GM13976 (cell line): ENCODE data around the gene PRMT7.

Experiments used
- DNase-seq: peaks from one replicate; pipeline ENCODE4 v3.0.0; 2012; ENCODE audit warnings: low spot score
- in situ Hi-C: fragments of 300-500 bp; cut with MboI; formaldehyde crosslinking; loops from one replicate; pipeline ENCODE4 v1.12.0; 2022; ENCODE audit warnings: low sequenced_read_pairs, mixed read lengths, inconsistent platforms; ENCODE audit not compliant: unreplicated experiment
- TF ChIP-seq, protein P1 (sequence below): IDR thresholded peaks from 2 replicates; pipeline ENCODE4 v1.5.1; 2012; ENCODE audit warnings: borderline replicate concordance, mild to moderate bottlenecking; ENCODE audit not compliant: insufficient read depth; ENCODE audit errors: extremely low read depth, missing control alignments, control extremely low read depth

Gene PRMT7

GRCh38 chr16:68324780-68325357 lies 14.1 kb downstream of the PRMT7 start:
- in situ Hi-C loops: no loop called here
- no peak for DNase-seq
- TF ChIP-seq, protein P1, sequence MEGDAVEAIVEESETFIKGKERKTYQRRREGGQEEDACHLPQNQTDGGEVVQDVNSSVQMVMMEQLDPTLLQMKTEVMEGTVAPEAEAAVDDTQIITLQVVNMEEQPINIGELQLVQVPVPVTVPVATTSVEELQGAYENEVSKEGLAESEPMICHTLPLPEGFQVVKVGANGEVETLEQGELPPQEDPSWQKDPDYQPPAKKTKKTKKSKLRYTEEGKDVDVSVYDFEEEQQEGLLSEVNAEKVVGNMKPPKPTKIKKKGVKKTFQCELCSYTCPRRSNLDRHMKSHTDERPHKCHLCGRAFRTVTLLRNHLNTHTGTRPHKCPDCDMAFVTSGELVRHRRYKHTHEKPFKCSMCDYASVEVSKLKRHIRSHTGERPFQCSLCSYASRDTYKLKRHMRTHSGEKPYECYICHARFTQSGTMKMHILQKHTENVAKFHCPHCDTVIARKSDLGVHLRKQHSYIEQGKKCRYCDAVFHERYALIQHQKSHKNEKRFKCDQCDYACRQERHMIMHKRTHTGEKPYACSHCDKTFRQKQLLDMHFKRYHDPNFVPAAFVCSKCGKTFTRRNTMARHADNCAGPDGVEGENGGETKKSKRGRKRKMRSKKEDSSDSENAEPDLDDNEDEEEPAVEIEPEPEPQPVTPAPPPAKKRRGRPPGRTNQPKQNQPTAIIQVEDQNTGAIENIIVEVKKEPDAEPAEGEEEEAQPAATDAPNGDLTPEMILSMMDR: no peak

- in situ Hi-C loops: no loop called here
- TF ChIP-seq, protein P1: peak; percentile 87
- peak; percentile 84 for DNase-seq
These were observed 17.5 kb downstream of the PRMT7 start for GRCh38 chr16:68328151-68328859.

- no peak for DNase-seq
- TF ChIP-seq, protein P1: no peak
- in situ Hi-C loops: no loop called here
These were observed 18.1 kb downstream of the PRMT7 start for GRCh38 chr16:68328860-68329390.

- DNase-seq: no peak
- in situ Hi-C loops: loop anchor here (5.0 kb wide), 1 partner anchor 70 kb away; the partner anchor contains the start of gene SLC7A6
- TF ChIP-seq, protein P1: no peak
These were observed 21.1 kb downstream of the PRMT7 start for GRCh38 chr16:68331879-68332410.

DNA sequence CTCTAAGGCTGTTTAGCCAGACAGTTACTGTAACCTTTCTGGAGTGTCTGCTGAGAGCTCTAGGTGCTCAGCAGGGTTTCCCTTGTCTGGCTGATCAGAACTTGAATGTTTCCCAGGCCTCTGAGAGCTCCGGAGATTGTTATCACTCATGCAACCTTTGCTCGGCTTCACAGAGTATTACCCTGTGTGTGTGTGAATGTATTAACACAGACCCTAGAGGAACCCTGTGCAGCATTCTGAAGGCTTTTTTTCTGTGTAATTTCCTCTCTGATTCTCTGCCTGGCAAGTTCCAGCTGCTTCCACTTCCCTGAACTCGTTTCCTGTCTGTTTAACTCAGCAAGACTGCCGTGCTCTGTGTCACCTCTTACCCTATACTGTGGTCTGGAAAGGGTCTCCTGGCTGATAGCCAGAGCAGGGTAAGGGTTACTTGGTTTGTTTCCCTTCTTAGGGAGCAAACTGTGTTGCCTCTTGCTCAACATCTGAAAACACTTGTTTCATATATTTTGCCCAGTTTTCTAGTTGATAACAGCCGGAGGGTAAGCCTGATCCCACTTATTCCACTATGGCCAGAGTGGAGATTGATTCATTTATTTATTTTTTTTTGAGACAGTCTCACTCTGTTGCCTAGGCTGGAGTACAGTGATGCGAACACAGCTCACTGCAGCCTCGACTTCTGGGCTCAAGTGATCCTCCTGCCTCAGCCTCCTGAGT lies 21.7 kb downstream of the PRMT7 start:
- TF ChIP-seq, protein P1: no peak
- DNase-seq: no peak
- in situ Hi-C loops: loop anchor here (5.0 kb wide), 1 partner anchor 70 kb away; the partner anchor contains the start of gene SLC7A6

GRCh38 chr16:68335175-68335574 lies 24.4 kb downstream of the PRMT7 start:
- TF ChIP-seq, protein P1: no peak

More at GRCh38 chr16:68335175-68335574, 24.4 kb downstream of the PRMT7 start:
- in situ Hi-C loops: no loop called here
- DNase-seq: no peak
